A549 (cell line): ENCODE results near the gene TCF4.

Source experiments
- CTCF ChIP-seq: fragments of >200 bp; sonication (Bioruptor Twin); formaldehyde crosslinking; IDR thresholded peaks from 3 replicates; pipeline ENCODE4 v1.5.1; 2016
- EP300 ChIP-seq, 2 experiments: fragments of >200 bp; sonication (Bioruptor Twin); formaldehyde crosslinking; IDR thresholded peaks; 2 replicates in 1 of 2; 3 replicates in 1 of 2; pipeline ENCODE4 v1.6.1; 2016 to 2017
- JUN ChIP-seq, 2 experiments: fragments of >200 bp; sonication (Bioruptor Twin); formaldehyde crosslinking; IDR thresholded peaks; 2 replicates in 1 of 2; 3 replicates in 1 of 2; pipeline ENCODE4 v1.6.1; 2016 to 2017
- JUNB ChIP-seq: fragments of >200 bp; sonication (Bioruptor Twin); formaldehyde crosslinking; IDR thresholded peaks from 2 replicates; pipeline ENCODE4 v1.6.1; 2016
- KDM5A ChIP-seq: fragments of 200-600 bp; sonication (generic); IDR thresholded peaks from 2 replicates; pipeline ENCODE4 v1.6.1; 2016; ENCODE audit warnings: antibody characterized with exemption, mild to moderate bottlenecking
- MAFK ChIP-seq: fragments of 450-650 bp; IDR thresholded peaks from 2 replicates; pipeline ENCODE4 v1.6.1; 2014; ENCODE audit not compliant: partially characterized antibody
- POLR2A ChIP-seq: IDR thresholded peaks from 2 replicates; pipeline ENCODE4 v1.6.1; 2012; ENCODE audit warnings: mild to moderate bottlenecking, low read length
- POLR2AphosphoS2 ChIP-seq: conservative IDR thresholded peaks from 2 replicates; pipeline ENCODE4 v1.6.1; 2012; ENCODE audit warnings: low read length, improper control_type of control experiment, inconsistent platforms
- RFX5 ChIP-seq: fragments of 450-650 bp; IDR thresholded peaks from 2 replicates; pipeline ENCODE4 v1.7.1; 2014; ENCODE audit warnings: antibody characterized with exemption, mild to moderate bottlenecking, moderate library complexity
- ZC3H11A ChIP-seq: fragments of 450-650 bp; IDR thresholded peaks from 2 replicates; pipeline ENCODE4 v1.6.1; 2014; ENCODE audit warnings: antibody characterized with exemption, mild to moderate bottlenecking
- ZFP36 ChIP-seq: fragments of 450-650 bp; IDR thresholded peaks from 2 replicates; pipeline ENCODE4 v1.6.1; 2014; ENCODE audit warnings: borderline replicate concordance; ENCODE audit not compliant: partially characterized antibody
- TF ChIP-seq, protein P1 (sequence below): fragments of 450-650 bp; IDR thresholded peaks from 2 replicates; pipeline ENCODE4 v1.6.1; 2014; ENCODE audit warnings: antibody characterized with exemption

DNA sequence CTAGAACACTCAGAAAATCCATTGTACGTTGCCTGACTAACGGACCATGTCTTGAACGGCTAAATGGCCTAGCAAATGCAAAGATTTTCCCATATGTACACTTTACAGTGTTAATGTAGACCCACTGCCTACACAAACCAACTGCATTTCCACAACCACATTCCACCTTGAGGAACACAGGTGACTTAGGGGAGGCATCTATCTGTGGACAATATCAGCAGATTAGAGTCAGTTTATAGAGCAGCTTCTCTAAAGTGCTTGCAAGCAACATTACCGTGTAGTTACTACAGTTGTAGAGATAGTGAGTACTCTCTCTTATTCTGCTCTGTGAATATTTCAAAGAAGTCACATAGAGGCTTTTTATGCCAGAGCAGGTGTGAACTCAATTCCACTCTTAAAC, 139.6 kb downstream of the TCF4 start:
- TF ChIP-seq CTCF = no peak
- TF ChIP-seq ZFP36 = no peak
- TF ChIP-seq JUN (IDR thresholded peaks at IDR 0.05) = no peak
- TF ChIP-seq EP300 (IDR thresholded peaks at IDR 0.05) = no peak
- TF ChIP-seq ZC3H11A = no peak
- TF ChIP-seq MAFK = no peak
- TF ChIP-seq JUNB = no peak
- TF ChIP-seq POLR2A = no peak
- no peak for TF ChIP-seq POLR2AphosphoS2
- TF ChIP-seq KDM5A = no peak
- no peak for TF ChIP-seq RFX5
- TF ChIP-seq, protein P1, sequence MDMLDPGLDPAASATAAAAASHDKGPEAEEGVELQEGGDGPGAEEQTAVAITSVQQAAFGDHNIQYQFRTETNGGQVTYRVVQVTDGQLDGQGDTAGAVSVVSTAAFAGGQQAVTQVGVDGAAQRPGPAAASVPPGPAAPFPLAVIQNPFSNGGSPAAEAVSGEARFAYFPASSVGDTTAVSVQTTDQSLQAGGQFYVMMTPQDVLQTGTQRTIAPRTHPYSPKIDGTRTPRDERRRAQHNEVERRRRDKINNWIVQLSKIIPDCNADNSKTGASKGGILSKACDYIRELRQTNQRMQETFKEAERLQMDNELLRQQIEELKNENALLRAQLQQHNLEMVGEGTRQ = no peak
